HepG2 (cell line): Measurements from ENCODE around the gene PROX2. TPM values are rescaled to one million over a fixed set of nuclear protein-coding genes. Genes with fewer than 3 reads are reported as not detected.

Source experiments
- ATRX ChIP-seq: sonication (generic); formaldehyde crosslinking; IDR thresholded peaks from 2 replicates; pipeline ENCODE4 v1.4.0; 2020; ENCODE audit warnings: missing genetic modification reagents, borderline replicate concordance
- CREB3 ChIP-seq: sonication (generic); formaldehyde crosslinking; IDR thresholded peaks from 2 replicates; pipeline ENCODE4 v1.5.0; 2020; ENCODE audit warnings: missing genetic modification reagents
- DNMT1 ChIP-seq: sonication (generic); formaldehyde crosslinking; IDR thresholded peaks from 2 replicates; pipeline ENCODE4 v1.5.1; 2020; ENCODE audit warnings: mild to moderate bottlenecking, missing genetic modification reagents
- DPF2 ChIP-seq: sonication (generic); formaldehyde crosslinking; IDR thresholded peaks from 2 replicates; pipeline ENCODE4 v1.4.0; 2020; ENCODE audit warnings: mild to moderate bottlenecking, low read depth, missing genetic modification reagents, borderline replicate concordance
- FOSL2 ChIP-seq: sonication (generic); formaldehyde crosslinking; IDR thresholded peaks from 2 replicates; pipeline ENCODE4 v1.4.0; 2020; ENCODE audit warnings: missing genetic modification reagents
- HNRNPH1 ChIP-seq: fragments of 200-400 bp; formaldehyde crosslinking; optimal IDR thresholded peaks from 2 replicates; pipeline ENCODE3; 2017; ENCODE audit warnings: mild to moderate bottlenecking, low read depth, low read length
- MIER3 ChIP-seq: IDR thresholded peaks from 2 replicates; pipeline ENCODE4 v1.6.1; 2016; ENCODE audit warnings: missing compliant biosample characterization, borderline replicate concordance
- MTF2 ChIP-seq: sonication (generic); formaldehyde crosslinking; IDR thresholded peaks from 2 replicates; pipeline ENCODE4 v1.5.0; 2020; ENCODE audit warnings: missing genetic modification reagents, borderline replicate concordance
- NFKB2 ChIP-seq: sonication (generic); formaldehyde crosslinking; IDR thresholded peaks from 2 replicates; pipeline ENCODE4 v1.4.0; 2020; ENCODE audit warnings: missing genetic modification reagents, borderline replicate concordance
- NPAS2 ChIP-seq: sonication (generic); formaldehyde crosslinking; IDR thresholded peaks from 2 replicates; pipeline ENCODE4 v1.8.0; 2022; ENCODE audit warnings: mild to moderate bottlenecking, missing genetic modification reagents, borderline replicate concordance
- RAD21 ChIP-seq: fragments of 450-650 bp; formaldehyde crosslinking; IDR thresholded peaks from 2 replicates; pipeline ENCODE4 v1.5.0; 2020; ENCODE audit warnings: mild to moderate bottlenecking
- SCMH1 ChIP-seq: sonication (generic); formaldehyde crosslinking; IDR thresholded peaks from 2 replicates; pipeline ENCODE4 v1.9.0; 2021; ENCODE audit warnings: missing genetic modification reagents, mild to moderate bottlenecking, borderline replicate concordance
- SRSF9 ChIP-seq: fragments of 200-400 bp; formaldehyde crosslinking; IDR thresholded peaks from 2 replicates; pipeline ENCODE4 v1.6.1; 2018; ENCODE audit warnings: borderline replicate concordance, mild to moderate bottlenecking, low read depth, low read length; ENCODE audit not compliant: insufficient read depth, poor library complexity, severe bottlenecking
- YEATS4 ChIP-seq: sonication (generic); formaldehyde crosslinking; IDR thresholded peaks from 2 replicates; pipeline ENCODE4 v1.4.0; 2020; ENCODE audit warnings: missing genetic modification reagents, borderline replicate concordance
- ZBTB34 ChIP-seq: sonication (generic); formaldehyde crosslinking; IDR thresholded peaks from 2 replicates; pipeline ENCODE4 v1.8.0; 2022; ENCODE audit warnings: mild to moderate bottlenecking, missing genetic modification reagents
- ZBTB42 ChIP-seq: sonication (generic); formaldehyde crosslinking; IDR thresholded peaks from 2 replicates; pipeline ENCODE4 v1.5.0; 2020; ENCODE audit warnings: mild to moderate bottlenecking, missing genetic modification reagents
- ZBTB43 ChIP-seq: sonication (generic); formaldehyde crosslinking; conservative IDR thresholded peaks from 2 replicates; pipeline ENCODE4 v1.4.0; 2020; ENCODE audit warnings: missing genetic modification reagents
- ZFP62 ChIP-seq: sonication (generic); formaldehyde crosslinking; IDR thresholded peaks from 2 replicates; pipeline ENCODE4 v1.4.0; 2020; ENCODE audit warnings: missing genetic modification reagents
- ZFYVE20 ChIP-seq: sonication (generic); formaldehyde crosslinking; IDR thresholded peaks from 2 replicates; pipeline ENCODE4 v1.8.0; 2023; ENCODE audit warnings: low read depth, mild to moderate bottlenecking, moderate library complexity, missing genetic modification reagents, borderline replicate concordance
- ZNF143 ChIP-seq: sonication (generic); formaldehyde crosslinking; IDR thresholded peaks from 2 replicates; pipeline ENCODE4 v1.4.0; 2020; ENCODE audit warnings: missing genetic modification reagents
- ZNF232 ChIP-seq: sonication (generic); formaldehyde crosslinking; IDR thresholded peaks from 2 replicates; pipeline ENCODE4 v1.4.0; 2020; ENCODE audit warnings: missing genetic modification reagents, borderline replicate concordance
- ZNF501 ChIP-seq: sonication (generic); formaldehyde crosslinking; IDR thresholded peaks from 2 replicates; pipeline ENCODE4 v1.5.1; 2020; ENCODE audit warnings: mild to moderate bottlenecking, moderate library complexity, missing genetic modification reagents
- ZNF550 ChIP-seq: sonication (generic); formaldehyde crosslinking; IDR thresholded peaks from 2 replicates; pipeline ENCODE4 v1.4.0; 2020; ENCODE audit warnings: mild to moderate bottlenecking, missing genetic modification reagents, borderline replicate concordance
- ZNF556 ChIP-seq: sonication (generic); formaldehyde crosslinking; IDR thresholded peaks from 2 replicates; pipeline ENCODE4 v1.4.0; 2020; ENCODE audit warnings: mild to moderate bottlenecking, missing genetic modification reagents, borderline replicate concordance
- polyA plus RNA-seq, 8 experiments: library from polyadenylated mRNA; depleted of rRNA in 3 of 8; stranded (reverse) in 7 of 8; unstranded in 1 of 8; fragments of >200 nt; fragmentation: Illumina TruSeq in 4 of 8; extraction: Trizol in 4 of 8; gene quantifications; 2 replicates each; pipeline versions ENCODE4 v1.2.1 to v1.2.3, GENCODE V29; 2011 to 2016; ENCODE audit warnings: low read depth in 4 of 8, missing spikeins in 1 of 8, mixed read lengths in 1 of 8; ENCODE audit not compliant: insufficient read depth in 1 of 8
- total RNA-seq, 5 experiments: library from RNA; depleted of rRNA; stranded (reverse); fragments of >200 nt; fragmentation: Illumina TruSeq; extraction: Trizol; gene quantifications; 2 replicates each; pipeline ENCODE4 v1.2.3, GENCODE V29; 2016; ENCODE audit warnings: low read depth in 1 of 5

Gene PROX2
- total and polyA plus RNA-seq, 2 of the 13 experiments (the other 11 are each of a cell fraction or from before 2014, with no cell fraction given) = not detected

- TF ChIP-seq CREB3 (no peak), ZFYVE20 (CRISPR knock-in tag) (no peak), MIER3 (CRISPR knock-in tag) (peak; percentile 61; the same call in 1 of the 2 replicates), DPF2 (CRISPR knock-in tag) (peak; percentile 60; the same call in 1 of the 2 replicates), NPAS2 (CRISPR knock-in tag) (no peak), ZNF501 (peak; percentile 89), SRSF9 (no peak), HNRNPH1 (no peak), FOSL2 (CRISPR knock-in tag) (peak; percentile 62), SCMH1 (CRISPR knock-in tag) (no peak), ZNF550 (CRISPR knock-in tag) (no peak), ZNF556 (peak; percentile 60), DNMT1 (CRISPR knock-in tag) (no peak; the same call in 1 of the 2 replicates), ATRX (CRISPR knock-in tag) (no peak), ZFP62 (CRISPR knock-in tag) (no peak), NFKB2 (peak; percentile 68; the same call in 1 of the 2 replicates), YEATS4 (CRISPR knock-in tag) (peak; percentile 78), RAD21 (CRISPR knock-in tag) (peak; percentile 40; the same call in 1 of the 2 replicates), ZBTB42 (no peak), ZBTB34 (CRISPR knock-in tag) (peak; percentile 67; the same call in 1 of the 2 replicates), ZNF232 (0 out of 2 replicates have a peak, but pooled peaks have one; percentile 70), ZNF143 (CRISPR knock-in tag) (peak; percentile 65; the same call in 1 of the 2 replicates), ZBTB43 (CRISPR knock-in tag) (no peak), MTF2 (CRISPR knock-in tag) (no peak)
Observed at GRCh38 chr14:74898694-74899093, 22.7 kb upstream of the PROX2 start (continued).
